ENCODE measurements around the gene TGIF2LY.
"Not testable (repeated sequence)": the region's sequence is repeated elsewhere in the genome, so short reads cannot be mapped to it uniquely, and the experiment has no call there.

TGIF2LY gene

GRCh38 chrY:3578767-3579166, at the start of gene TGIF2LY:
Gene TGIF2LY (plus strand): TSS chrY:3579067. CDS start chrY:3579245, 178 bp downstream.
- H3K4me3 ChIP-seq (replicated peaks in 1 of 2; ENCODE audit: low read depth in 2 of 2, low read length in 2 of 2); DNase-seq (ENCODE audit: low read depth in 2 of 2): not testable (repeated sequence)

Data from cardiac fibroblast (primary cell).